RWPE2 (cell line): ENCODE data around the gene MAP2K5.

Source experiments
- ATAC-seq: fragments of 200-7000 bp; cut with Tn5 transposase; 3 replicates; pipeline ENCODE4 v1.9.1; 2021; ENCODE audit warnings: low read depth
- DNase-seq: peaks from one replicate; pipeline ENCODE4 v3.0.0-alpha.2; 2020; ENCODE audit warnings: low spot score
- H3K27ac ChIP-seq: fragments of 450-650 bp; 2 replicates; pipeline ENCODE4 v1.5.1; 2017; ENCODE audit warnings: mild to moderate bottlenecking; ENCODE audit not compliant: poor library complexity, severe bottlenecking
- H3K27me3 ChIP-seq: fragments of 250-450 bp; sonication (Bioruptor Pico); 2 replicates; pipeline ENCODE4 v1.5.1; 2021; ENCODE audit warnings: mild to moderate bottlenecking, moderate library complexity; ENCODE audit not compliant: insufficient read depth, poor library complexity, severe bottlenecking
- H3K36me3 ChIP-seq: fragments of 250-450 bp; sonication (Bioruptor Pico); 2 replicates; pipeline ENCODE4 v1.5.1; 2020; ENCODE audit warnings: low read depth, mild to moderate bottlenecking, moderate library complexity
- H3K4me1 ChIP-seq: fragments of 250-450 bp; sonication (Bioruptor Pico); 2 replicates; pipeline ENCODE4 v1.5.1; 2021; ENCODE audit warnings: mild to moderate bottlenecking, moderate library complexity; ENCODE audit not compliant: insufficient read depth, poor library complexity, severe bottlenecking
- H3K4me3 ChIP-seq: fragments of 250-450 bp; sonication (Bioruptor Pico); 2 replicates; pipeline ENCODE4 v1.5.1; 2021; ENCODE audit warnings: mild to moderate bottlenecking, moderate library complexity; ENCODE audit not compliant: severe bottlenecking
- H3K9me3 ChIP-seq: fragments of 250-450 bp; sonication (Bioruptor Pico); 2 replicates; pipeline ENCODE4 v1.5.1; 2021; ENCODE audit warnings: mild to moderate bottlenecking, moderate library complexity; ENCODE audit not compliant: severe bottlenecking
- CTCF ChIP-seq: fragments of 450-650 bp; IDR thresholded peaks from one replicate; pipeline ENCODE4 v1.5.1; 2017; ENCODE audit warnings: mild to moderate bottlenecking, moderate library complexity; ENCODE audit not compliant: poor library complexity, severe bottlenecking

Gene MAP2K5

GRCh38 chr15:67521029-67521782 is 21.3 kb upstream of the MAP2K5 start, which contains the start of gene C15orf61:
TSS of gene C15orf61 (plus strand) at chr15:67521131. CDS start at chr15:67521249, 118 bp downstream.
- H3K4me1 ChIP-seq, result peaks cover 17% of the 10 kb centered on the region
- no peaks in the 10 kb centered on the region for H3K9me3 ChIP-seq
- peak within 1 kb of the TSS; percentile 66 for H3K4me3 ChIP-seq
- ATAC-seq, result peak; percentile 78
- peak; percentile 48 for TF ChIP-seq CTCF
- no peaks in the 10 kb centered on the region for H3K27me3 ChIP-seq
- DNase-seq, result peak; percentile 95
- peak within 1 kb of the TSS; percentile 84 for H3K27ac ChIP-seq
- peaks cover 18% of the 10 kb centered on the region for H3K36me3 ChIP-seq

GRCh38 chr15:67521783-67522568 is 20.5 kb upstream of the MAP2K5 start:
- peak; percentile 11; the same call in 2 of the 3 replicates for ATAC-seq

GRCh38 chr15:67523330-67523729 is 19.2 kb upstream of the MAP2K5 start:
- no peak for TF ChIP-seq CTCF
- Histone ChIP-seq H3K27me3 (no peaks in the 10 kb centered on the region), H3K4me1 (peaks cover 17% of the 10 kb centered on the region), H3K9me3 (no peaks in the 10 kb centered on the region), H3K36me3 (peaks cover 31% of the 10 kb centered on the region), H3K4me3 (no peak overlapping the region), H3K27ac (no peak overlapping the region)
- DNase-seq, result no peak
- no peak for ATAC-seq

More at GRCh38 chr15:67521783-67522568, 20.5 kb upstream of the MAP2K5 start:
- H3K36me3 ChIP-seq, result peaks cover 24% of the 10 kb centered on the region
- H3K27ac ChIP-seq, result peak overlapping the region; percentile 84
- H3K4me3 ChIP-seq, result peak overlapping the region; percentile 66
- peaks cover 17% of the 10 kb centered on the region for H3K4me1 ChIP-seq
- DNase-seq, result no peak
- H3K9me3 ChIP-seq, result no peaks in the 10 kb centered on the region
- TF ChIP-seq CTCF, result no peak
- H3K27me3 ChIP-seq, result no peaks in the 10 kb centered on the region

GRCh38 chr15:67524235-67524634 is 18.3 kb upstream of the MAP2K5 start:
- Histone ChIP-seq H3K27me3 (no peaks in the 10 kb centered on the region), H3K27ac (no peak overlapping the region), H3K9me3 (no peaks in the 10 kb centered on the region), H3K36me3 (peaks cover 31% of the 10 kb centered on the region), H3K4me3 (no peak overlapping the region), H3K4me1 (peaks cover 17% of the 10 kb centered on the region)
- no peak for TF ChIP-seq CTCF
- no peak for ATAC-seq
- DNase-seq, result no peak
